Astrocyte of the hippocampus (primary cell): Measurements from ENCODE around the gene GALP.
A peak's percentile ranks its signal among the peaks of the same experiment; 100 is the strongest.
"Not testable (repeated sequence)": the region's sequence is repeated elsewhere in the genome, so short reads cannot be mapped to it uniquely, and the experiment has no call there.

ENCODE experiments used
- DNase-seq: peaks from one replicate; pipeline ENCODE4 v3.0.0; 2011; ENCODE audit warnings: low read depth, low spot score

Gene GALP

GRCh38 chr19:56175861-56176307, at the start of gene GALP:
TSS of gene GALP (plus strand) at chr19:56176008. CDS start at chr19:56177109, 1,101 bp downstream.
- not testable (repeated sequence) for DNase-seq

- DNase-seq, result no peak
Observed at GRCh38 chr19:56126983-56127780, 48.6 kb upstream of the GALP start.

DNA sequence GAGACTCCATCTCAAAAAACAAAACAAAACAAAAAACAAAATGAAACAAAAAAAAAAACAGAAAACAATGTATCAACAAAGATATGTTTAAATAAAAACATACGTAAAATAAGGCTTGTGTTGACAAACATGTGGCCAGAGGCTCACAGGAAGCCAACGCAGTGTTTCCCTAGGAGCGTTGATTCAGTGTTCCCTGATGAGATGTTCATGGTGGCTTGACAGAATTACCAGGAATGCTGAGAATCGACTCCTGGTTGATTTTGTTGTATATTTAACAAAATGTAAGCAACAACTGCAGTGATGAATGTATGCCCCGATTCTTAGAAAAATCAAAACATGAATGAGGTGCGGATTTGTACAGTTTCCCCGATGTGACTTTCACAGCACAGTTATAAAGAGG, 45.8 kb upstream of the GALP start:
- no peak for DNase-seq

DNA sequence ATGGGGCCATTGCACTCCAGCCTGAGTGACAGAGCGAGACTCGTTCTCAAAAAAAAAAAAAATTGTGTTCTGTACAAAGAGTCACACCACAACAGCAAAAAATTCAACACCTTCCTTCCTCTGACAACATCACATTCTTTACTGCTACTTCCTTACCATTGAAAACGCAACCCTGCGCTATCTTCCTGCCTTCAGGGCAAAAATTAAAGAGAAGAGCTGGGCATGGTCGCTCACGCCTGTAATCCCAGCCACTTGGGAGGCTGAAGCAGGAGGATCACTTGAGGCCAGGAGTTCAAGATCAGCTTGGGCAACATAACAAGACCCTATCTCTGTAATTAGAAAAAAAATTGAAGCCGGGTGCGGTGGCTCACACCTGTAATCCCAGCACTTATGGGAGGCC, 44.2 kb upstream of the GALP start:
- no peak for DNase-seq

GRCh38 chr19:56132316-56132822, 43.4 kb upstream of the GALP start:
- peak; percentile 82 for DNase-seq

DNA sequence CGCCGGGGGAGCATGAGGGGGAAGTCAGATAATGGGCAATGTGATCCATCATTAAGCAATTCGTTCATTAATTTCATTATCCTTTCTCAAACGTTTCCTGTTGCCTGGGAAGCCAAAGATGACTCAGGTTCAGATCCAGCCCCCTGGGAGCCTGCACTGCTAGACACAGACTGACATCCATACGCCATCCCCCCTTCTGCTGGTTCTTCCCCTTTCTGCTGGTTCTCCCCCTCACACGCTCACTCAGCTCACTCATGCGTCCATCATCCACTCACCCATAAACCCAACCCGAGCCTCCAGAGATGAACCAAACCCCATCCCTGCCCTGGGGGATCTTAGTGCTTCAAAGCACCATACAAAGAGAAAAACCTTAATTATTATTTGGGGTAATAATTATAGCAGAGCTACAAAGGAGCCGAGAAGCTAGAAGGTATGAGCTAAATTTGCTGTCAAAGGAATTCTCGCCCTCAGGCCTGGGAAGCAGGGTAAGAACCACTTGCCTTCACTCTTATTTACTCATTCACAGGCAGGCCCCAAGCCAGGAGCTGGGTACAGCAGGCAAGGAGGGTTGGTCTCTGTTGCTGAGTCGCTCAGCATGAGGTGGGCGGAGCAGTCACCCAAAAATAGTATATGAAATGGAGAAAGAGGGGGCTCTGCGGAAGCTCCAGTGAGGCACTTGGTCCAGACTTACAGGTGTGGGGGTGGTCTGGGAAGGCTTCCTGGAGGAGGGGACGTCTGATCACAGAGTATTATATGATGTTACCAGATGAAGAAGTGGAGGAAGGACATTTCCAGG, 41.8 kb upstream of the GALP start:
- no peak for DNase-seq

GRCh38 chr19:56134654-56134921, 41.2 kb upstream of the GALP start:
- DNase-seq, result no peak

DNA sequence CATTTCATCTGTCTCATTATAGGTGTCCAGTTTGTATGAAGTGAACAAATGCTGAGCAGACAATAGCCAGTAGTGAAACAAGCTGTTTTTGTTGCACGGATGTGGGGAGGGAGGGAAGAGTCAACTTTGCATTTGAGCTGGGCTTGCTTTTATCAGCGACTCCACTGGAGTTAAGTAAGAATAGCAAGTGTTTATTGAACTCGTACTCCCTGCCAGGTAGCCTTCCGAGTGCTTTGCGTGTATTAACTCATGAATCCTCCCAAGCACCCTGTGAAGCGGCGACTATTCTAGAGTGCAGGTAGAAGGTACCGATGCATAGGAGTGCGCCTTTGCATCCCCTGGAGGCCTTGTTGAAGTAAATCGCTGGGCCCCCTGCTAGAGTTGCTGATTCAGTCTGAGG, 39.4 kb upstream of the GALP start:
- DNase-seq, result no peak

DNA sequence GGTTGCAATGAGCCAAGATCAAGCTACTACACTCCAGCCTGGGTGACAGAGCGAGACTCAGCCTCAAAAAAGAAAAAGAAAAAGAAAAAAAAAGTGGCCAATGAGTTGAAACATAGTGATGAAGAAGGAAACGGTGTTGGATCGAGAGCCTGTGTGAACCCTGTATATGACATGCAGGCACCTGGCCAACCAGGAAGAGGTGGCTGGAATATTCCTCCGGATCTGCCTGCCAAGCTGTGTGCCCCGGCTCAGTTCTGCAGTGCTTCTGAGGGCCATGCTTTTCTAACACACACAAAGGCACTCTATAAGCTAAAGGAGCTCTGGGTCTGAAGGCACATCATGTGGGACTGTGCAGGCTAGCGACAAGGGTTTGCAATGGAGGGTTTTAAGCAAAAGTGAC, 38.4 kb upstream of the GALP start:
- no peak for DNase-seq

- no peak for DNase-seq
Observed at GRCh38 chr19:56138069-56138468, 37.7 kb upstream of the GALP start.

DNA sequence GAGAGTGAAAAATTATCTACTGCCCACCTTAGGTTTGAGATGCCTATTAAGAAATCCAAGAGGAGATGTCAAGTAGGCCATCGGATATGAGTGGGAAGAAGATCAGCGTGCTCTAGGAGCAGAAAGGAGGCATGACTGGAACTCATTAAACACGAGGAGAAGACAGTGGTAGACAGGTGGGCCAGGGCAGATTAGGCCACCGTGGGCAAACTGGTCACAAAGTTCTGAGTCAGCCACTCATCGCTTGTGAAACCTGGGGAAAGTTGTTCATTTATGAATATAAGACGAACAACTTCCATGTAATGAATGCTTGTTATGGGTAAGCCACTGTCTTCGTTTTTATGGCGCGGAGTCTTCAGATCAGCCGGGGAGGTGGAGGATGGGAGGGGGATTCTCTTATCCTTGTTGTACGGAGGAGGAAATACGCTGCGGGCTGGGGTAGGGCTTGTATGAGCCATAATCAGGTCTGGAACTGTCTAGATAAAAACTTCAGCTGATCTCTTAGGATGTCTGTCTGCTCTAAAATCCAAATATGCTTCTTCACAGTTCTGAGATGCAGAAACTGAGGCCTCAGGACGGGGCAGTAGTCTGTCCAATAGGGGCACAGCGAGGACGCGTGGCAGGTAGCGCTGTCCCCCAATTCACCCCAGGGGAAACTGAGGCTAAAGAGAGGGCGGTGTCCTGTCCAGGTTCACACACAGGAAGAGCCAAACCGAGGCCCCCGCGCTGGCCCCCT, 35.8 kb upstream of the GALP start:
- DNase-seq, result no peak

- DNase-seq, result peak; percentile 100
Observed at GRCh38 chr19:56140583-56141416, 35.0 kb upstream of the GALP start, which contains the start of gene ZNF444. TSS of gene ZNF444 (plus strand) at chr19:56141287. CDS start at chr19:56146912, 5,625 bp downstream.

GRCh38 chr19:56141417-56141993, 34.3 kb upstream of the GALP start:
- peak; percentile 26 for DNase-seq

GRCh38 chr19:56142087-56142787, 33.6 kb upstream of the GALP start:
- no peak for DNase-seq

- no peak for DNase-seq
Observed at GRCh38 chr19:56142897-56143434, 32.8 kb upstream of the GALP start.

DNA sequence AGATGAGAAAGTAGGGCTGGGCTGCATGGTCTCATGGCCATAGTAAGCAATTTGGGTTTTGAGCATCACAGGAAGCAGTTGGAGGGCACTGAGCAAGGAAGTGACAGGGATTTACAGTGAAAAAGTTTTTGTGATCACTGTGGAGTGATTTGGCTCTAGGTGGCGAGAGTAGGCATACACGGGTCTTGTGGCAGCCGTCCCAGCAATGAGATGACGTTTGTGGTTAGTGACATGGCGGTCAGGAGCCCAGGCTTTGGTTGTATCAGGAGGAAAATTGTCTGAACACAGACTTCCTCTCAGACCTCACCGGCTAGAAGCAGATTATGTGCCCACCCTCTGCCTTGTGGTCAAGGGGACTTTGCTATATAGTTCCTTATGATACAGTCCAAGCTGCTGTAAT, 31.4 kb upstream of the GALP start:
- peak; percentile 66 for DNase-seq

- no peak for DNase-seq
Observed at GRCh38 chr19:56144831-56145230, 31.0 kb upstream of the GALP start.

DNA sequence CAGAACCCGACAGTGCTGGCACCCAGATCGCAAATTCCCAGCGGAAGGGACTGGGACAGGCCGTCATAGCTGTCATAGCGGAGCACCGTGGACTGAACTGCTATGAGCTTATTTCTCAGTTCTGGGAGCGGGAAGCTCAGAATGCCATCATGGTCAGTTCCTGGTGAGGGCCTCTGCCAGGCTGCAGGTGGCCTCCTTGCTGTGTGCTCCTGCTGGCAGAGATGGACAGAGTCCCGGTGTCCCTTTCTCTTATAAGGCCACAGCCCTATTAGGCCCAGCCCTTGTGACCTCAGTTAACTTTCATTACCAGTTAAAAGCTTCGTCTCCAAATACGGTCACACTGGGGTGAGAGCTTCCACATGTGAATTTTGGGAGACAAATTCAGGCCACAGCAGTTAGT, 30.1 kb upstream of the GALP start:
- DNase-seq, result no peak

- no peak for DNase-seq
Observed at GRCh38 chr19:56146904-56147303, 28.9 kb upstream of the GALP start.

- DNase-seq, result no peak
Observed at GRCh38 chr19:56147307-56147706, 28.5 kb upstream of the GALP start.
